SK-N-SH (cell line): ENCODE measurements around the gene MYBPC3.

Experiments
- CTCF ChIP-seq: fragments of 200-600 bp; sonication (generic); IDR thresholded peaks from 2 replicates; pipeline ENCODE4 v1.6.1; 2017; ENCODE audit warnings: antibody characterized with exemption, mild to moderate bottlenecking, moderate library complexity
- GATA2 ChIP-seq: sonication (generic); formaldehyde crosslinking; IDR thresholded peaks from 2 replicates; pipeline ENCODE4 v1.5.0; 2020; ENCODE audit warnings: mild to moderate bottlenecking, missing genetic modification reagents
- POLR2AphosphoS5 ChIP-seq: IDR thresholded peaks from 2 replicates; pipeline ENCODE4 v1.6.1; 2012; ENCODE audit warnings: low read depth, low read length
- RXRA ChIP-seq: IDR thresholded peaks from 2 replicates; pipeline ENCODE4 v1.4.0; 2012; ENCODE audit warnings: low read depth, mild to moderate bottlenecking, borderline replicate concordance
- TAF1 ChIP-seq: IDR thresholded peaks from 2 replicates; pipeline ENCODE4 v1.6.1; 2012; ENCODE audit warnings: low read depth, mild to moderate bottlenecking, low read length, moderate library complexity, borderline replicate concordance
- USF1 ChIP-seq: IDR thresholded peaks from 2 replicates; pipeline ENCODE4 v1.4.0; 2012; ENCODE audit warnings: low read depth, borderline replicate concordance

- TF ChIP-seq CTCF (peak; percentile 41), GATA2 (CRISPR knock-in tag) (no peak), POLR2AphosphoS5 (no peak), USF1 (no peak), TAF1 (no peak), RXRA (no peak)
These were observed 3.6 kb downstream of the MYBPC3 start for GRCh38 chr11:47348859-47349258.
